Measurements from ENCODE around the gene FXYD6.

The FXYD6 gene

GRCh38 chr11:117818041-117818873 lies 58.2 kb downstream of the FXYD6 start:
- TF ChIP-seq CTCF (IDR thresholded peaks at IDR 0.05; ENCODE audit: extremely low read depth, insufficient read depth, missing control alignments): no peak
- DNase-seq (ENCODE audit: low spot score): peak; percentile 71
- in situ Hi-C loops (cut with MboI; ENCODE audit: low pct_unique_long_range_greater_than_20kb, low sequenced_read_pairs, unreplicated experiment): no loop called here

- peak; percentile 71 for DNase-seq (ENCODE audit: low spot score)
- TF ChIP-seq CTCF (IDR thresholded peaks at IDR 0.05; ENCODE audit: extremely low read depth, insufficient read depth, missing control alignments): peak; percentile 96
- in situ Hi-C loops (cut with MboI; ENCODE audit: low pct_unique_long_range_greater_than_20kb, low sequenced_read_pairs, unreplicated experiment): no loop called here
Measured at GRCh38 chr11:117817368-117818040, 59.0 kb downstream of the FXYD6 start.

GRCh38 chr11:117816846-117817367 lies 59.6 kb downstream of the FXYD6 start:
- in situ Hi-C loops (cut with MboI; ENCODE audit: low pct_unique_long_range_greater_than_20kb, low sequenced_read_pairs, unreplicated experiment): no loop called here
- no peak for TF ChIP-seq CTCF (IDR thresholded peaks at IDR 0.05; ENCODE audit: extremely low read depth, insufficient read depth, missing control alignments)
- no peak for DNase-seq (ENCODE audit: low spot score)

- in situ Hi-C loops (cut with MboI; ENCODE audit: low pct_unique_long_range_greater_than_20kb, low sequenced_read_pairs, unreplicated experiment): no loop called here
- no peak for DNase-seq (ENCODE audit: low spot score)
Measured at GRCh38 chr11:117816151-117816741, 60.2 kb downstream of the FXYD6 start.

GRCh38 chr11:117815262-117815803 lies 61.1 kb downstream of the FXYD6 start:
- in situ Hi-C loops (cut with MboI; ENCODE audit: low pct_unique_long_range_greater_than_20kb, low sequenced_read_pairs, unreplicated experiment): no loop called here
- TF ChIP-seq CTCF (IDR thresholded peaks at IDR 0.05; ENCODE audit: extremely low read depth, insufficient read depth, missing control alignments): no peak

More at GRCh38 chr11:117816151-117816741, 60.2 kb downstream of the FXYD6 start:
- TF ChIP-seq CTCF (IDR thresholded peaks at IDR 0.05; ENCODE audit: extremely low read depth, insufficient read depth, missing control alignments): no peak

GRCh38 chr11:117814766-117815261 lies 61.6 kb downstream of the FXYD6 start:
- DNase-seq (ENCODE audit: low spot score): peak; percentile 65
- no peak for TF ChIP-seq CTCF (IDR thresholded peaks at IDR 0.05; ENCODE audit: extremely low read depth, insufficient read depth, missing control alignments)
- in situ Hi-C loops (cut with MboI; ENCODE audit: low pct_unique_long_range_greater_than_20kb, low sequenced_read_pairs, unreplicated experiment): no loop called here

More at GRCh38 chr11:117815262-117815803, 61.1 kb downstream of the FXYD6 start:
- peak; percentile 77 for DNase-seq (ENCODE audit: low spot score)

All from GM13977 (cell line).